GM18519 (cell line): Measurements from ENCODE around the gene TICAM1.
"Not testable (repeated sequence)": the region's sequence is repeated elsewhere in the genome, so short reads cannot be mapped to it uniquely, and the experiment has no call there.

Experiments
- ATAC-seq: cut with Tn5 transposase; IDR thresholded peaks from one replicate; pipeline ENCODE4 v1.9.1; 2021; ENCODE audit warnings: mild to moderate bottlenecking, moderate library complexity; ENCODE audit not compliant: unreplicated experiment, low FRiP score

Gene TICAM1

GRCh38 chr19:4807188-4807587, 24.3 kb downstream of the TICAM1 start:
- no peak for ATAC-seq

- no peak for ATAC-seq
Observed at GRCh38 chr19:4806384-4806783, 25.1 kb downstream of the TICAM1 start.

GRCh38 chr19:4805140-4805539, 26.4 kb downstream of the TICAM1 start:
- ATAC-seq: not testable (repeated sequence)

- no peak for ATAC-seq
Observed at GRCh38 chr19:4803736-4804695, 27.5 kb downstream of the TICAM1 start.

GRCh38 chr19:4802711-4803110, 28.8 kb downstream of the TICAM1 start:
- ATAC-seq: no peak

- ATAC-seq: no peak
Observed at GRCh38 chr19:4801085-4801619, 30.4 kb downstream of the TICAM1 start.

- ATAC-seq: no peak
Observed at GRCh38 chr19:4800591-4801081, 30.9 kb downstream of the TICAM1 start.

- ATAC-seq: no peak
Observed at GRCh38 chr19:4795400-4795799, 36.1 kb downstream of the TICAM1 start.

- ATAC-seq: no peak
Observed at GRCh38 chr19:4794971-4795370, 36.5 kb downstream of the TICAM1 start.

- ATAC-seq: not testable (repeated sequence)
Observed at GRCh38 chr19:4793278-4793677, 38.2 kb downstream of the TICAM1 start.

- not testable (repeated sequence) for ATAC-seq
Observed at GRCh38 chr19:4792866-4793195, 38.7 kb downstream of the TICAM1 start.

GRCh38 chr19:4792019-4792865, 39.3 kb downstream of the TICAM1 start:
- not testable (repeated sequence) for ATAC-seq

- peak; percentile 77 for ATAC-seq
Observed at GRCh38 chr19:4791183-4792018, 40.1 kb downstream of the TICAM1 start, which contains the start of gene FEM1A. FEM1A (plus strand) TSS chr19:4791734; CDS start chr19:4791855, 121 bp downstream.

GRCh38 chr19:4786412-4787016, 45.0 kb downstream of the TICAM1 start:
- not testable (repeated sequence) for ATAC-seq

- ATAC-seq: no peak
Observed at GRCh38 chr19:4781801-4782200, 49.7 kb downstream of the TICAM1 start.

GRCh38 chr19:4780860-4781259, 50.7 kb downstream of the TICAM1 start:
- ATAC-seq: no peak

- not testable (repeated sequence) for ATAC-seq
Observed at GRCh38 chr19:4778124-4778523, 53.4 kb downstream of the TICAM1 start.

GRCh38 chr19:4776436-4777211, 54.9 kb downstream of the TICAM1 start:
- no peak for ATAC-seq
